Activated CD8-positive, alpha-beta memory T cell treated with anti-CD3 and anti-CD28 coated beads, Interleukin-2, amount 50 U/mL, for 24 hours (primary cell): ENCODE results near the gene ZNF684.
A peak's percentile ranks its signal among the peaks of the same experiment; 100 is the strongest.
"Not testable (repeated sequence)": the region's sequence is repeated elsewhere in the genome, so short reads cannot be mapped to it uniquely, and the experiment has no call there.

Experiments
- DNase-seq: peaks from one replicate; pipeline ENCODE4 v3.0.0-alpha.2; 2020; ENCODE audit errors: extremely low read depth

The ZNF684 gene

GRCh38 chr1:40531381-40532061, at the start of gene ZNF684:
TSS of gene ZNF684 (plus strand) at chr1:40531637. CDS start at chr1:40533167, 1,530 bp downstream.
- peak; percentile 70 for DNase-seq

GRCh38 chr1:40495315-40495903, 36.0 kb upstream of the ZNF684 start:
- no peak for DNase-seq

- not testable (repeated sequence) for DNase-seq
These were observed 28.8 kb upstream of the ZNF684 start for GRCh38 chr1:40502651-40503050.

GRCh38 chr1:40507973-40508372, 23.5 kb upstream of the ZNF684 start:
- DNase-seq: no peak

- DNase-seq: peak; percentile 58
These were observed 22.8 kb upstream of the ZNF684 start, which contains the start of gene EXO5 for GRCh38 chr1:40508375-40509341. TSS of gene EXO5 (plus strand) at chr1:40508767. CDS start at chr1:40514545, 5,778 bp downstream.

DNA sequence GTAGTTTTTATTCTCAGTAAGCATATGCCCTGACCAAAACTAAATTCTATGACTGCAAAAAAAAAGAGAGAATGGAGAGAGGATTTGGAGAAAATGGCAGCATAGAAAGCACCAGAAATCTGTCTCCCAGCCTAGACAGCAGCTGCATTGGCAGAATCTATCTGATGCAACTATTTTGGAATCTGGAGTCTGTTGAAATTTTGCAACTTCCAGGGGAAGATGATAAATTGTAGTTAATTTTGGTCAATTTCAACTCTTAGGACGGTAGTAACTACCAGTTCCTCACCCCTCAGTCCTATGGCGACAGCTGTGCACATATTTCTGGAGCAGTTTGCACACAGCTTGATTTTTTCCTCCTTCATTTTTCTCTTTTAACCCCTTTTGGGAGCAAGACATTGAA, 11.9 kb upstream of the ZNF684 start:
- DNase-seq: no peak

GRCh38 chr1:40530735-40531380, 579 bp upstream of the ZNF684 start:
- no peak for DNase-seq

DNA sequence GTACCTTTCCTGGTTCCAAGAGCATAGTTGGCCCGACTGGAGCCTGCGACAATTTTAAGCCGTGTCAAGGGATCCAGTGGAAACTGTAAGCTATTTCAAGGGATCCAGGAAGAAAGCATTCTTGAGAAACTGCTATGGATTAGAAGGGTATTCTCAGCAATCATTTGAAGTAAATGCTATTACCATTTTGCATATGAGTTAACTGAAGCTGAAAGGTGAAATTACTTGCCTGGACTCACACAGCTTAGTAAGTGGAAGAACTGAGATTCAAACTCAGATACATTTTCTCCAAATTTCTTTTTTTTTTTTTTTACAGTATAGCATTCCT, 589 bp downstream of the ZNF684 start:
- no peak for DNase-seq

- no peak for DNase-seq
These were observed 1.5 kb downstream of the ZNF684 start for GRCh38 chr1:40532844-40533424.

GRCh38 chr1:40534589-40534988, 3.2 kb downstream of the ZNF684 start:
- DNase-seq: no peak

DNA sequence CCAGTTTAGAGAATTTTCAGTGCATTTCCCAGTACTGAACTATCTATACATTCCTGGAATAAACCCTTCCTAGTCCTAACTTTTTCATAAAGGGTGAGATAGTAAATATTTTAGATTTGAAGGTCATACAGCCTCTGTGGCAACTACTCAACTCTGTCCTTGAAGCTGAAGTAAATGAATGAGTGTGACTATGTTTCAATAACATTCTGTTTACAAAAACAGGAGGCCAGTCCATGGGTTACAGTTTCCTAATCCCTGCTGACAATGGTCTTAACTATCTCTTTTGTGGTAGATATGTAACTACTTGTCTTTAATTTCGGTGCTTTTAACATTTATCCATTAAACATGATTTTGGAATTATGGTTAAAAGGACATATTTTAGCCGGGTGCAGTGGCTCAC, 4.3 kb downstream of the ZNF684 start:
- DNase-seq: no peak

GRCh38 chr1:40539338-40539737, 7.9 kb downstream of the ZNF684 start:
- DNase-seq: no peak

DNA sequence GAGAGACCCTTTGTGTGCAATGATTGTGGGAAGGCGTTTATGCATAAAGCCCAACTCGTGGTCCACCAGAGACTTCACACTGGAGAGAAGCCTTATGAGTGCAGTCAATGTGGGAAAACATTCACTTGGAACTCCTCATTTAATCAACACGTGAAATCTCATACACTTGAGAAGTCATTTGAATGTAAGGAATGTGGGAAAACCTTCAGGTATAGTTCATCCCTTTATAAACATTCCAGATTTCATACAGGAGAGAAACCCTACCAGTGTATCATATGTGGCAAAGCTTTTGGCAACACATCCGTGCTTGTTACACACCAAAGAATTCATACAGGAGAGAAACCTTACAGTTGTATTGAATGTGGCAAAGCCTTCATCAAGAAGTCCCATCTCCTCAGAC, 15.5 kb downstream of the ZNF684 start:
- DNase-seq: no peak

DNA sequence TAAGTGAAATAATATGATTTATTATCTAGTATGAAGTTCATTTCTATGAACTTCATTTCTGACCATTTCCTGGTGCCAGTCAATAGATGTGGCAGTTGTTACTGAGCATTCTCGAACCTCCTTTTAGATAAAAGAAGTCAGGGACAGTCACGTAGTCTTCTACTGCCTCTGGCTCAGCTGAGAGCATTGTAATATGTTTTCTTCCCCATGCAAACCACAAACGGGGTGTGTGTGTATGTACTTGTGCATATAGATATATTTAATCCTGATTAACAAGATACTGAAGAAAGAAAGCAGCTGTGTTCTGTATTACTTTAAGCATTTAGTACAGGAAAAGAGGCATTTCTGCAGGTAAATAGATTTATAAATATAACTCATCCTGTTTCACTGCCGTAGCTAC, 21.6 kb downstream of the ZNF684 start:
- no peak for DNase-seq

DNA sequence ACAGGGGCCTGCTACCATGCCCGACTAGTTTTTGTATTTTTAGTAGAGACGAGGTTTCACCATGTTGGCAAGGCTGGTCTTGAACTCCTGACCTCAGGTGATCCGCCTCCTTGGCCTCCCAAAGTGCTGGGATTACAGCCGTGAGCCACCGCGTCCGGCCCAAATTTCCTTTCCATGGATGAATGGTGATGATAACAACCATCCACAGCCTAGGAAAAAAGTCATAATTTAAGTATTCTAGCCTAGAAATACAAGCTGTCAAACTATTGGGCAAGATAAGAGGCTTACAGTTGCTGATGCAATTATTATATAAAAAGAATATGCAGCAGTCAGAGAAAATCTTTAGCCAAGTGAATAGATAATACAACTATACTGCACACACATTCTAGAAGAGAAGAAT, 23.4 kb downstream of the ZNF684 start:
- not testable (repeated sequence) for DNase-seq

- DNase-seq: no peak
These were observed 24.7 kb downstream of the ZNF684 start for GRCh38 chr1:40556121-40556520.

DNA sequence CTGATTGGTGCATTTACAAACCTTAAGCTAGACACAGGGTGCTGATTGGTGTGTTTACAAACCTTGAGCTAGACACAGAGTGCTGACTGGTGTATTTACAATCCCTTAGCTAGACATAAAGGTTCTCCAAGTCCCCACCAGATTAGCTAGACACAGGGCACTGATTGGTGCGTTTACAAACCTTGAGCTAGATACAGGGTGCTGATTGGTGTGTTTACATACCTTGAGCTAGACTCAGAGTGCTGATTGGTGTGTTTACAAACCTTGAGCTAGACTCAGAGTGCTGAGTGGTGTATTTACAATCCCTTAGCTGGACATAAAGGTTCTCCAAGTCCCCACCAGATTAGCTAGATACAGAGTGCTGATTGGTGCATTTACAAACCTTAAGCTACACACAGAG, 26.8 kb downstream of the ZNF684 start:
- DNase-seq: not testable (repeated sequence)

GRCh38 chr1:40562185-40562584, 30.7 kb downstream of the ZNF684 start:
- no peak for DNase-seq

DNA sequence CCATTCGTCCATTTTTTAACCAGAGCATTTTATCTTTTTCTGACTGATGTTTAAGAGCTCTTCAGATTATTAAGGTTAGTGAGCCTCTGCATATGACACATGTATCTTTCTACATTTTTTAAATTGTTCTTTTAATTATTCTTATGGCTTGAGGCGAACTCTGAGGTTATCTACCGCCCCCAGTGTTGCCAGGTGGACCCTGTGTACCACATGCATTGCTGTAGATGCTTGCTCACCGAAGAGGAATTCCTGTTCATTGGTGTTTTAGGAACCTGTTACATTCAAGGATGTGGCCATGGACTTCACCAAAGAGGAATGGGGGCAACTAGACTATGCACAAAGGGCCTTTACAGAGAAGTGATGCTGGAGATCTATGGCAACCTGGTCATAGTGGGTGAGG, 31.8 kb downstream of the ZNF684 start:
- no peak for DNase-seq

GRCh38 chr1:40564506-40564905, 33.1 kb downstream of the ZNF684 start:
- no peak for DNase-seq

DNA sequence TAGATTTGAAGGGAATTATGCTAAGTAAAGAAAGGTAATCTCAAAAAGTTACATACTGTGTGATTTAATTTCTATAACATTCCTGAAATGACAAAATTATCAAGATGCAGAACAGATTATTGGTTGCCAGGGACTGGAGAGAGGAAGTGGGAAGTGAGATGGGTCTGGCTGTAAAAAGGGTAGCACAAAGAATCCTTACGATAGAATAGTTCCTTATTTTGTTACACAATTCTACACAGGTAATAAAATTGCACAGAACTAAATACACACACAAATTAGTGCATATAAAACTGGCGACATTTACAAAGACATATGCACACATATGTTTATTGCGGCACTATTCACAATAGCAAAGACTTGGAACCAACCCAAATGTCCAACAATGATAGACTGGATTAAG, 33.5 kb downstream of the ZNF684 start:
- DNase-seq: no peak

GRCh38 chr1:40567825-40568224, 36.4 kb downstream of the ZNF684 start:
- DNase-seq: no peak
